ENCODE data around the gene UGT3A2.

The UGT3A2 gene

DNA sequence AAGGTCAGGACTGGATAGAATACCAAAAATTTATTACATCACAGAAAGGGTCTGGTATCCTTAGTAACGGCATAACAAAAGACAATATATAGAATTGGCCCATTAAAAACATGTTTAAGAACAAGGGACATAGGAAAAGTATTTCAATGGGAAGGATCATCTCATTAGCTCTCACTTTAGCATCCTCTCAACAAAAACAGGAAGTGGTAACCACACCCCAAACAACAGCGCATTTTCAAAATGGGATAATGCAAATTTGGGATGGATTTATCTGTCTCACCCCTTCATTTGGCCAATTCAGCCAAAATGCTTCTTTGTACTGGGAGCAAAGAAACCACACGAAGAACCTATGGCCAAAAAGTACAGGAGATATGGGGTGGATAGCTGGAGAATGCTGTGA is 65.7 kb downstream of the UGT3A2 start:
- DNase-seq: no peak

DNA sequence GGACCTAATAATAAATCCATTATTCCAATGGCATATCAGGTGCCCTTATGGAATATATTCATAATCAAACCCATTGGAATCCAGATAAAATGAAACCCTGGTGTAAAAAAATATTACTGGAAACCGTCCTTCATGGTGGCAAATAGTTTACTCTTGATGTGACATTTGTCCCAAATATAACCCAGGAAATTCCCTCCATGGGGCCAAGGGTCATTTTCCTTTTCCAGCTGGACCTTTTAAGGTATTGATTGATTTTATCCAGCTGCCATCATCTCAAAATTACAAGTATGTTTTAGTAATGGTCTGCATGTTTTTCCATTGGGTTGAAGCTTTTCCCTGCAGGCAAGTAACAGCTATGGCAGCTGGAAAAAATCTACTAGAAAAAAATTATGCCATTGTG is 67.1 kb downstream of the UGT3A2 start:
- no peak for DNase-seq

DNA sequence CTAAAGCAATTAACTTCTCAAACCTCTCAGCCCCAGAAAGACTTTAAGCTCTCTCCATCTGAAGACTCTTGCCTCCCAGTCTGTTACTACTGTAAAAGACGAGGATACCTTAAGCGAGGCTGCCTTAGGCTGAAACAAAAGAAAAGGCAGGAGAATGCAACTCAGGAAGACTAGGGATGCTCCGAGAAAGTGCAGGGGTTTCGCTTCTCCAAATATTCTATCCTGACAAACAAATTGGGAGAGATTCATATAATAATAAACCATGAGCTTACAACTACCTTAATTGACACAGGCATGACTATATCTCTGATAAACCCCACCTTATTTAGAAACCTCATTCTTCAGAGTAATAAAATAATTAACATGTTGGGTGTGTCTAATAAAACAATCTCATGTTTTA is 70.6 kb downstream of the UGT3A2 start:
- DNase-seq: no peak

DNA sequence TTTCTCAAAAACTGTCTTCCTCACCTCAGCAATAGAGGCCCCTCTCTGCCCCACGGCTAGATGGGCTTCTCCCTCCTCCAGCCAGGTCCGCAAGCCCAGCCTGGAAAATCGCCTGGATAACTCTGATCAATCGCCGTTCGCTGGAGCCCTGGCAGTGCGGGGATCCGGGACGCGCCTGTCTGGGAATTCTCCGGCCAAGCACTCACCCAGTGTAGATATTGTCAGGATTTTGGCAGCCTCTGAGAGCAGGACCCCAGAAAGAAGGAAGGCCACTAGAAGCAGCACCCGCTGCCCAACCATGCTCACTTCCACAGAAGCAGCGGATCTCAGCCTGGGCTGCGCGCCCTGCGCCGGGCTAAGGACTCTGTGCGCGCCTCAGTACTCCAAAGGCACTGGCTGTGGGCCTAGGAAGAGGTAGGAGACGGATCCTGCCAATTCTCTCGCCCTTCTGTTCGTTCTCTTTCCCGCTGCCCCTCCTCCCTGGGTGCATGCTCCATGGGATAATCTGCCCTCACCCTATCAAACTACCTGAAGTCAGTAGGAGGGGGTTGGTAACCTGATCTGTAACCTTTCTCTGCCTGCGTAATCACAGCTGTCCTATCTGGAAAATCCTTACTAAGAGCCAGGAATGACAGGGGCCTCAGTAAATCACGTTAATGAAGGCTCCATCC is 75.6 kb downstream of the UGT3A2 start, which contains the start of gene UGT3A1:
UGT3A1 (minus strand) TSS at position 450 of the 671 bp plus-strand sequence; CDS start at position 300, 150 bp downstream.
- DNase-seq: no peak

DNA sequence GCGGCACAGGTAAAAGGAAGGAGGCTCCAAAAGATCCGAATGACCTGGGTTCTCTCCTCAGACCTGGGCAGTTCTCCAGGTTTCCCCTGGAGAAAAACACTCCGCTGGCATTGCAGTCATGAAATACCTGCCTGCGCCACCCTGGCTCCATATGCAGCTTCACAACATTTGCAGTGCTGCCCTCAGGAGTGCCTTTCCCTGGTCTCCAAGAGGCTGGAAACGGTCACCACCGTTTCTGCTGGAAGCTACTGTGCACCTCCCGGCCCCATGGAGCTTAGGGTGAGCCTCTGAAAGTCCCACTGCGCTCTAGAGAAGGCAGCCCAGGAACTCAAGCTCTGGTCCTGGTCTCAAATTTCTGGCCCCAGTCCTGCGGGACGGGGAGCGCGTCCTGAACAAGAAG is 76.2 kb downstream of the UGT3A2 start:
- no peak for DNase-seq

DNA sequence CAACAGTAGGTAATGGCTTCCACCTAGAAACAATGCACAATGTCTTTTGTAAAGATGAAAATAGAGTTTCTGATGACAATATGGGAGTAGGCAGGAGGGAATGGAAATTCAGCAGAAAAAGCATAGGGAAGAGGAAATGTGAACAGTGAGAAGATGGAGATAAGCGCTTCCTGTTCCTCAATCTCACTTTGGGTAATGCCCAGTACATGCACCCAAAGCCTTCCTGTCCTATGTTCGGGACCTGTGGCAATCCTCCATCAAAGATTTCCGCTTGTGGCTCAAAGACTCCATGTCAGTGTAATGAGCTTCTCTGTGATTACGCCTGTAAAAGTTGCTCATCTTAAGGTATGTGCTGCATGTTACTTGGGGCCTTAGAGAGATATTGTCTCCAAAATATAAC is 78.2 kb downstream of the UGT3A2 start:
- DNase-seq: no peak

DNA sequence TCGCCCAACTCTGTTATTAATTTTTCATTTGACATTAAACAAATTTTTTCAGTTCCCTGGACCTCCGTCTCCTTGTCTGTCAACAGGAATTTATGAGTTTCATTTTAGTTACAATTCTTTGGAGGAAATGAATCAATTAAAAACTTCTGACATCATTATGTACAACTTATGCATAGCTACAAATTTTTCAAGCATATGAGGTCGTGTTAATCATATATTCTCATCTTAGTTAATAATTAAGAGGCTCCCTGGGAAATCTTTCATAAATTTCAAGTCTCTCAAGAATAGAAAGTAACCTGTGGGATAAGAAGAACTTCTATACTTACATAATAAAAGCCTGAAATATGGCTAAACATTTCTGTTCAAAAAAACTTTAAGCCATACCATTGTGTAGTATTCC is 78.9 kb downstream of the UGT3A2 start:
- no peak for DNase-seq

Data from effector CD8-positive, alpha-beta T cell (primary cell).